Measurements from ENCODE around the gene ITGB3.

The ITGB3 gene

GRCh38 chr17:47315451-47316266 is 62.0 kb downstream of the ITGB3 start:
- Mint-ChIP-seq H3K4me1 (peaks cover 33% of the 10 kb centered on the region), H3K27ac (peak overlapping the region; percentile 66 to 94 (median 87)), H3K27me3 (ENCODE audit: low read depth) (no peaks in the 10 kb centered on the region), H3K36me3 (ENCODE audit: low read depth) (peaks cover 6% of the 10 kb centered on the region), H3K4me3 (no peak overlapping the region), H3K9me3 (peaks cover 10% of the 10 kb centered on the region)
- peak; percentile 81 to 96 (median 81) for TF ChIP-seq CTCF (IDR thresholded peaks at IDR 0.05; ENCODE audit: unreplicated experiment in 3 of 3)

GRCh38 chr17:47316311-47316710 is 62.7 kb downstream of the ITGB3 start:
- no peak for TF ChIP-seq CTCF (IDR thresholded peaks at IDR 0.05; ENCODE audit: unreplicated experiment in 3 of 3)
- no peaks in the 10 kb centered on the region for H3K27me3 Mint-ChIP-seq (ENCODE audit: low read depth)
- H3K36me3 Mint-ChIP-seq (ENCODE audit: low read depth): peaks cover 11% of the 10 kb centered on the region
- H3K4me3 Mint-ChIP-seq: no peak overlapping the region
- peaks cover 28% of the 10 kb centered on the region for H3K4me1 Mint-ChIP-seq
- no peak overlapping the region for H3K27ac Mint-ChIP-seq
- H3K9me3 Mint-ChIP-seq: peaks cover 16% of the 10 kb centered on the region

DNA sequence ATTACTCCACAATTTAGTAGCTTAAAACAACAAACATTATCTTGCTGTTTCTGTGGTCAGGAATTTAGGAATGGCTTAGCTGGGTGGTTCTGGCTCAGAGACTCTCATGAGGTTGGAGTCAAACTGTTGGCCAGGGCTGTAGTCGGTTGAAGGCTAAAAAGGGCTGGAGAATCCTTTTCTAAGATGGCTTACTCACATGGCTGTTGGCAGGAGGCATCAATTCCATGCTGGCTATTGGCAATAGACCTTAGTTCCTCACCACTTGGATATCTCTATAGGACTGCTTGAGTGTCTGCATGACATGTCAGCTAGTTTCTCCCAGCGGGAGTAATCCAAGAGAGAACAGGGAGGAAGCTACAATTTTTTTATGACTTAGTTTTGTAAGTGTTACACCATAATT is 63.5 kb downstream of the ITGB3 start:
- peaks cover 12% of the 10 kb centered on the region for H3K36me3 Mint-ChIP-seq (ENCODE audit: low read depth)
- H3K4me3 Mint-ChIP-seq: no peak overlapping the region
- H3K4me1 Mint-ChIP-seq: peaks cover 24% of the 10 kb centered on the region
- TF ChIP-seq CTCF (IDR thresholded peaks at IDR 0.05; ENCODE audit: unreplicated experiment in 3 of 3): no peak
- H3K27me3 Mint-ChIP-seq (ENCODE audit: low read depth): no peaks in the 10 kb centered on the region
- H3K27ac Mint-ChIP-seq: no peak overlapping the region
- H3K9me3 Mint-ChIP-seq: peaks cover 17% of the 10 kb centered on the region

- TF ChIP-seq CTCF (IDR thresholded peaks at IDR 0.05; ENCODE audit: unreplicated experiment in 3 of 3): no peak
- Mint-ChIP-seq H3K9me3 (peaks cover 17% of the 10 kb centered on the region), H3K4me3 (no peak overlapping the region), H3K27ac (no peak overlapping the region), H3K36me3 (ENCODE audit: low read depth) (peaks cover 12% of the 10 kb centered on the region), H3K4me1 (peaks cover 22% of the 10 kb centered on the region), H3K27me3 (ENCODE audit: low read depth) (peaks cover 4% of the 10 kb centered on the region)
Observed at GRCh38 chr17:47318197-47318918, 64.7 kb downstream of the ITGB3 start.

- H3K27me3 Mint-ChIP-seq (ENCODE audit: low read depth): peaks cover 9% of the 10 kb centered on the region
- H3K4me1 Mint-ChIP-seq: peaks cover 4% of the 10 kb centered on the region
- peaks cover 12% of the 10 kb centered on the region for H3K36me3 Mint-ChIP-seq (ENCODE audit: low read depth)
- H3K9me3 Mint-ChIP-seq: peaks cover 22% of the 10 kb centered on the region
- H3K27ac Mint-ChIP-seq: no peak overlapping the region
- TF ChIP-seq CTCF (IDR thresholded peaks at IDR 0.05; ENCODE audit: unreplicated experiment in 3 of 3): no peak
- H3K4me3 Mint-ChIP-seq: peak overlapping the region in 2 of 3 experiments; percentile 8 to 17
Observed at GRCh38 chr17:47320879-47321502, 67.4 kb downstream of the ITGB3 start.
